Heart left ventricle (tissue), 16 donors: ENCODE data around the gene PTX4. TPM values are rescaled to one million over a fixed set of nuclear protein-coding genes. Genes with fewer than 3 reads are reported as not detected.

Source experiments
- ATAC-seq, 4 donors: fragments of 200-7000 bp; cut with Tn5 transposase; one replicate each; pipeline ENCODE4 v1.9.1; 2020 to 2022; ENCODE audit warnings: moderate library complexity in 4 of 4, mild to moderate bottlenecking in 3 of 4, moderate number of reproducible peaks in 1 of 4
- DNase-seq, 5 donors: peaks; one replicate each; pipeline ENCODE4 v3.0.0-alpha.2; 2020
- H3K27ac ChIP-seq, 12 donors: fragments of 200-600 bp; sonication (generic) in 4 of 12; one replicate each; pipeline versions ENCODE4 v1.5.0 to v1.8.0; 2016 to 2022; ENCODE audit warnings: mild to moderate bottlenecking in 2 of 12
- H3K27me3 ChIP-seq, 9 donors: fragments of 200-600 bp; sonication (generic) in 2 of 9; one replicate each; pipeline versions ENCODE4 v1.5.1 to v1.8.0; 2016 to 2022; ENCODE audit warnings: mild to moderate bottlenecking in 3 of 9
- H3K36me3 ChIP-seq, 9 donors: fragments of 200-600 bp; sonication (generic) in 2 of 9; one replicate each; pipeline versions ENCODE4 v1.5.0 to v1.8.0; 2018 to 2022; ENCODE audit warnings: mild to moderate bottlenecking in 2 of 9
- H3K4me1 ChIP-seq, 12 donors: fragments of 200-600 bp; sonication (generic) in 4 of 12; one replicate each; pipeline versions ENCODE4 v1.5.0 to v1.8.0; 2016 to 2022; ENCODE audit warnings: mild to moderate bottlenecking in 3 of 12
- H3K4me3 ChIP-seq, 12 donors: fragments of 200-600 bp; sonication (generic) in 4 of 12; one replicate each; pipeline versions ENCODE4 v1.5.0 to v1.8.0; 2017 to 2022; ENCODE audit warnings: mild to moderate bottlenecking in 9 of 12, moderate library complexity in 4 of 12
- H3K9me3 ChIP-seq, 12 donors: fragments of 200-600 bp; sonication (generic) in 4 of 12; one replicate each; pipeline versions ENCODE4 v1.5.0 to v1.8.0; 2016 to 2022; ENCODE audit warnings: mild to moderate bottlenecking in 1 of 12
- POLR2A ChIP-seq, 2 donors: fragments of 450-650 bp; IDR thresholded peaks; one replicate each; pipeline ENCODE4 v1.6.1; 2017; ENCODE audit warnings: antibody characterized with exemption in 2 of 2, mild to moderate bottlenecking in 2 of 2, moderate library complexity in 2 of 2
- WGBS, 4 donors: extraction: QIAGEN DNeasy Blood & Tissue Kit in 2 of 4; methylation state at CpG; one replicate each; pipeline versions ENCODE4 v1.1.5 to v1.1.7; 2013 to 2018; 5-methylcytosine and 5-hydroxymethylcytosine counted together
- intact Hi-C, 10 donors: fragments of 100-400 bp; cut with DNase I; formaldehyde crosslinking; loops; one replicate each; pipeline versions ENCODE4 v1.11.1 to v1.14.2; 2022
- polyA plus RNA-seq, 2 donors: library from polyadenylated mRNA; stranded (reverse); fragments of 200-250 nt; gene quantifications; one replicate each; pipeline ENCODE4 v1.2.3, GENCODE V29; 2013
- total RNA-seq, 9 donors: library from RNA; depleted of rRNA in 2 of 9; stranded (reverse); fragments of >200 nt in 2 of 9; fragmentation: NEBNext Ultra II Directional in 3 of 9; extraction: Animal tissue kit (Norgen Biotek cat#: 25700) in 3 of 9; gene quantifications; one replicate each; pipeline versions ENCODE4 v1.1.0 to v1.2.4, GENCODE V29; 2016 to 2023
- TF ChIP-seq, protein P1 (sequence below), 12 donors: fragments of 200-600 bp; sonication (generic) in 4 of 12; IDR thresholded peaks; one replicate each; pipeline versions ENCODE4 v1.5.0 to v1.8.0; 2018 to 2022; ENCODE audit warnings: antibody characterized with exemption in 12 of 12, mild to moderate bottlenecking in 5 of 12
- donor health status: ischemic (EF 13 %, LVEDD 7.1; RV severe dilation, severe dysfunction).
- donor health status: healthy with polysubstance abuse.
- donor health status: DM: no; HTN: yes; CAD: no.
- donor health status: DM: no; HTN: no; CAD: no.
- donor health status: ischemic (EF 25% LVEDD 6.9; RV normal size, moderate dysfunction).
- donor health status: ischemic (EF 25% LVEDD 5.7; RV mildly dilated, moderate dysfunction).
- donor health status: healthy.
- donor health status: DM: yes; HTN: yes; CAD: no.
- donor health status: ischemic (EF 35%, LVEDD 5.7; RV mildly dilated, moderate dysfunction).
- donor health status: nonischemic (EF 11% LVEDD 7.7; RV severe dilation, severe dysfunction).
- donor health status: DM: yes; HTN: yes; CAD: no.
- donor health status: PGD.
- donor health status: ischemic (EF 29% LVEDD 5.4; RV normal size, mild dysfunction).
- donor health status: nonischemic (EF 23%, LVEDD 6.1; RV moderate dilation, normal function).

Gene PTX4
- total and polyA plus RNA-seq, 11 donors = 0.04 to 0.23 (median 0.20) TPM; not detected in 8

DNA sequence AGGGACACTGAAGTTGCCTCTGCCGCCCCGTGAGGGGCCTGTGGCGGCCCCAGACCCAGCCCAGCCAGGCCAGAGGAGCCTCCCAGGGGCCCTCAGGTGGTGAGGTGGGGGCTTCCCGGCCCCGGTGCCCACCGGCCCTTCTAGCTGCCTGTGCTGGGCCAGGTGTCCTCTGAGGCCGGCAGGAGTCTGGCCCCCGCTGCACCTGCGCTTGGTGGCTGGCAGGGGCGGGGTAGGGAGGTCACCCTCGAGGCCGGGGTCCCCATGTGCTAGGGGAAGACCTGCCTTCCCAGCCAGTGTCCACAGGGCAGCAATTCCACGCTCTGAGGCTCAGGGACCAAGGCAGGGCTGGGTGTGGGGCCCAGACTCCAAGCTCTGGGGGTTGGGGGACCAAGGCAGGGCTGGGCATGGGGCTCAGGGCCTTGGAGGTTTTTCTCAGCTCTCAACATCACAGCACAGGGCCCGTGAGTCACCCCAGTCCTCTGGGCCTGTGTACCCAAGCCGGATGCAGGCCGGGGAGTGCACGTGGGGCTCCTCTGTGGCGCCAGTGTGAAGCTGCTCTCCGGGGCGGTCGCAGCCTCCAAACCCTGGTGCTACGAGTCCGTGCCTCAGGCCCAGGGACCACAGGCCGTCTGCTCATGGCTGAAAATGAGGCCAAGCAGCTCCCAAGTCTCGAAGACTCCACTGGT is 43.1 kb downstream of the PTX4 start:
- Histone ChIP-seq H3K27me3 (no peaks in the 10 kb centered on the region), H3K27ac (no peak overlapping the region), H3K36me3 (peaks cover 0 to 55% (median 38%) of the 10 kb centered on the region in 9 donors), H3K4me1 (no peaks in the 10 kb centered on the region), H3K9me3 (no peaks in the 10 kb centered on the region), H3K4me3 (no peak overlapping the region)
- ATAC-seq = no peak
- DNase-seq = no peak
- WGBS, 4 donors = 90 to 97% (median 91%) methylated on average over 12 to 25 of the region's 25 CpGs
- intact Hi-C loops = no loop called here
- no peak for TF ChIP-seq POLR2A (IDR thresholded peaks at IDR 0.05)
- TF ChIP-seq, protein P1, sequence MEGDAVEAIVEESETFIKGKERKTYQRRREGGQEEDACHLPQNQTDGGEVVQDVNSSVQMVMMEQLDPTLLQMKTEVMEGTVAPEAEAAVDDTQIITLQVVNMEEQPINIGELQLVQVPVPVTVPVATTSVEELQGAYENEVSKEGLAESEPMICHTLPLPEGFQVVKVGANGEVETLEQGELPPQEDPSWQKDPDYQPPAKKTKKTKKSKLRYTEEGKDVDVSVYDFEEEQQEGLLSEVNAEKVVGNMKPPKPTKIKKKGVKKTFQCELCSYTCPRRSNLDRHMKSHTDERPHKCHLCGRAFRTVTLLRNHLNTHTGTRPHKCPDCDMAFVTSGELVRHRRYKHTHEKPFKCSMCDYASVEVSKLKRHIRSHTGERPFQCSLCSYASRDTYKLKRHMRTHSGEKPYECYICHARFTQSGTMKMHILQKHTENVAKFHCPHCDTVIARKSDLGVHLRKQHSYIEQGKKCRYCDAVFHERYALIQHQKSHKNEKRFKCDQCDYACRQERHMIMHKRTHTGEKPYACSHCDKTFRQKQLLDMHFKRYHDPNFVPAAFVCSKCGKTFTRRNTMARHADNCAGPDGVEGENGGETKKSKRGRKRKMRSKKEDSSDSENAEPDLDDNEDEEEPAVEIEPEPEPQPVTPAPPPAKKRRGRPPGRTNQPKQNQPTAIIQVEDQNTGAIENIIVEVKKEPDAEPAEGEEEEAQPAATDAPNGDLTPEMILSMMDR (IDR thresholded peaks at IDR 0.05) = no peak

DNA sequence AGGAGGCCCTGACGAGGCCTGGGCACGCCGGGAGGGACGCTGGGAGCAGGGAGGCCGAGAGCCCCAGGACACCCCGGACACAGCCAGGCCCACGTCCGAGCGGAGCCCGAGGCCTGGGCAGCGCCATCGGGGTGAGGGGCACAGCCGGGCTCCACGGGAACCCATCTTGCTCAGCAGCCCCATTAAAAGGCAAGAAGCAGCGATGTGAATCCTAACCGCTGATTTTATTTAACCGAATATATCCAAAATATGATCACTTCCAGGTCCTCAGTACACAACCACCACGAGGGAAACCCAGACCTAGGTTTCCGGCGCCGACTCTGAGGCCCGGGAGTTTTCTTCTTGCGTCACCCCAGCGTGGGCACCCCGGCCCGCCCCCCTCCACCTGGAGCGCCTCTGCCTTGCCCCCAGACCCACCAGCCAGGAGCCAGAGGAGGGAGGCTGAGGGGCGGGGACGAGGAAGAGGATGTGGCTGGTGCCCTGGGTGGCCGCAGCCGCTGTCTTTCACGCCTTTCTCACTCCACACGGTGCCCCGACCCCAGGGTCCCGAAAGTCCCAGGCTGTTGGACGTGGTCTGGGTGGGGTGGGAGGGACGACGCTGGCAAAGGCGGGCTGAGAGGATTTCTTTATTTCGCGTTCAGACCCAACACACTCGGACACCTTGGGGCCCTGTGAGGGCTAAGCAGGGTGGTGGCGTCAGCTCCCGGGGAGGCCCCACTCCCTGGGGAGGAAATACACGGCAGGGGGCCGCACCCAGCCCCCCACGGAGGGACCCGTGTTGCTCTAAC is 43.8 kb downstream of the PTX4 start:
- ATAC-seq (no peak), DNase-seq (no peak)
- intact Hi-C loops = no loop called here
- Histone ChIP-seq H3K4me1 (no peaks in the 10 kb centered on the region), H3K36me3 (peaks cover 0 to 48% (median 34%) of the 10 kb centered on the region in 9 donors), H3K9me3 (no peaks in the 10 kb centered on the region), H3K27me3 (no peaks in the 10 kb centered on the region), H3K27ac (no peak overlapping the region), H3K4me3 (no peak overlapping the region)
- TF ChIP-seq, protein P1 (IDR thresholded peaks at IDR 0.05) = no peak
- no peak for TF ChIP-seq POLR2A (IDR thresholded peaks at IDR 0.05)
- WGBS, 4 donors = 87 to 92% (median 89%) methylated on average over 32 to 48 of the region's 48 CpGs

DNA sequence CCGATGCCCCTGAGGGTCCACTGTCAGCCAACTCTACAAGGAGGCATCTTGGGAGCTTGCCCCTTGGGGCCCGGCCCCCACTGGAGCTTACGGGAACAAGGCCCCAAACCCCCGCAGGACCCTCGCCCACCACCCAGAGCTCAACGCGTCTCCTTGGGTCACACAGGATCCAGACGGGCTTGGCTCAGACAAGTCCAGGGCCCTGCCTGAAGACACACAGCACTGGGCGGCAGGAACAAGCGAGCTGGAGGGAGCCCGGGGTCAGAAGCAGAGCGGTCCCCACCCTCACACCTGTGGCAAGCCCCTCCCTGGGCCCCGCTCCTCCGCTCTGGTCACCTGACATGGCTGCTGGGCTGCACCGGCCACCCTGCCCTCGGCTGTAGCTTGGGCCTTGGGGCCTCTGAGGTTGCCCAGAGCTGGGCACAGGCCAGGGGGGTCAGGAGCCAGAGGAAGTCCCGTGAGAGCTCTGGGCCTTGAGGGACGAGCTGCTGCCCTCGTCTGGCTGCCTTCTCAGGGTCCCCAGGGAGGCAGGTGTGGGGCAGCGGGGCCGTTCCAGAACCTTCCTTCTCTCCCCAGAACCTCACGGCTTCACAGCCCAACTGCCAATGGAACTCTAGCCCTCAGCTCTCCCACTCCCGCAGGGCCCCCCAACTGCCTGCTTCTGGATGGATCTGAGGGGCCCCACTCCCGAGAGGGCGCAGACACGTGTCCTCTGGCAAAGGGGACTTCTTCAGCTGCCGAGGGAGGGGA is 44.6 kb downstream of the PTX4 start, which contains the start of gene CCDC154:
Gene CCDC154 (minus strand): TSS at position 577 of the 750 bp plus-strand sequence. CDS start 234 bp downstream, at position 343.
- TF ChIP-seq POLR2A (IDR thresholded peaks at IDR 0.05) = no peak
- TF ChIP-seq, protein P1 (IDR thresholded peaks at IDR 0.05) = no peak
- Histone ChIP-seq H3K36me3 (peaks cover 0 to 40% (median 27%) of the 10 kb centered on the region in 9 donors), H3K4me3 (no peak within 1 kb of the TSS), H3K9me3 (no peaks in the 10 kb centered on the region), H3K27ac (no peak within 1 kb of the TSS), H3K27me3 (no peaks in the 10 kb centered on the region), H3K4me1 (no peaks in the 10 kb centered on the region)
- DNase-seq (no peak), ATAC-seq (peak in 1 of 4 donors; percentile 17)
- 71 to 84% (median 77%) methylated on average over 19 to 27 of the region's 27 CpGs for WGBS, 4 donors
- intact Hi-C loops = no loop called here
